GM21717 (cell line): ENCODE measurements around the gene CARMIL1.

ENCODE experiments used
- ATAC-seq: cut with Tn5 transposase; IDR thresholded peaks from one replicate; pipeline ENCODE4 v1.9.1; 2021; ENCODE audit warnings: mild to moderate bottlenecking, moderate library complexity; ENCODE audit not compliant: unreplicated experiment

The CARMIL1 gene

DNA sequence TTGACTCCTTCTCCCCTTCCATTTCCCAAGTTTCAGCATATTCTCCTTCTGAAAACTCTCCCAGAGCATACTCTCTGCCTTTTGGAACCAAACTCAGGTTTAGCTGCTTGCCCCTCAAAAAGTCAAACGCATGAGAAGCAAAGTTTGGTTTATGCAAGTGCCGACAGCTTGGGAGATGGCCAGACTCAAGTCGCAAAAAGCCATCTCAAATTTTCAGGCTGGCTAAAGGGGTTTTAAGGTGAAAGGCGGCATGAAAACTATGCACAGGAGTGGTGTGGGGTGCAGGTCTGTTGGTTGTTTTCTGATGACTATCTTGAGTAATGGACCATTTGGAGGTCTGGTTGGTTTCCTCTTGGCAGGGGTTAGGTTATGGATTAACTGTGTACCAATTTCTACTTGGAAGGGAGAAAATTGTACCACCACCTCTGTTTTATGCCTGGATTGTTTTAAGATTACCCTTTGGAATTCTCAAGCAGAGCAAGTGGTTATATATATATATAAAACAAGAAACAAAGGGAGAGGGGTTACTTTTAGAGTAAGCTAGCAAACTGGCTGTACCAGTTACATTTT, 320.4 kb downstream of the CARMIL1 start:
- no peak for ATAC-seq

DNA sequence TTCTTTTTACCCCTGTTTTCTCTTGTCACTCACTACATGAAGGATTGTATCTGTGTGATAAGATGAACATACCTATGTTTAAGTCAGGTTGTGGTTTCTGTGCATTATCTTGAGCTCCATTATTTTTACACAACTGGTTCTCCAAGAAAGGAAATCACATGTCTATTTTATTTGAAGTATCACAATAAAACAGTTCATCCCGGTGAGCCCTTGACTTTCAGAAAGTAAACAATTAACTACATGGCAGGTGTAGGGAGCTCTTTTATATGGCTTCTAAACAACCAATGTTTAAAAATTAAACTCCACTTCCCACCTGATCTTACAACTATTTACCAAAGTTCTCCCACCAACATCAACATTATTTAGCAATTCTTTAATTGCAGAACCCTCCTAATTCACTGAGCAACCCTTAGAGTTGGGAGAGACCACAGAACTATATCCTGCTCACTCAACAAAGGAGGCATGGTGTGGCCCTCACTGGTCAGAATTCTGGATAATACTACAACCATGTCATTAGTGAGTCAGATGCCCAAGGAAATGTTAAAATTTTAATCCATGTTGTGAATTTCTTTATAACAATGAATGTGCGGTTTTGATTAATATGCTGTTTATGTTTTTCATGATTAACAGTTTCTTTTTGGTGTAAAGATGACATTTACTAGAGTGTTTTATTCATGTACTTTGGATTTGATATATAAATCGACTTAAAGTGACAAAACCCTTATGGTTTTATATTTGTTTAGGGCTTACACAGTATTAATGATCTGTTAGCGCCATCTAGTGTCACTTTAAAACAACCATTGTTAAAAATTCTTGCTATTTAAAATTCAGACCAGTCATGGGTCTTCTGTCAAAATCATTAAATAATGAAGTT, 322.9 kb downstream of the CARMIL1 start:
- no peak for ATAC-seq

DNA sequence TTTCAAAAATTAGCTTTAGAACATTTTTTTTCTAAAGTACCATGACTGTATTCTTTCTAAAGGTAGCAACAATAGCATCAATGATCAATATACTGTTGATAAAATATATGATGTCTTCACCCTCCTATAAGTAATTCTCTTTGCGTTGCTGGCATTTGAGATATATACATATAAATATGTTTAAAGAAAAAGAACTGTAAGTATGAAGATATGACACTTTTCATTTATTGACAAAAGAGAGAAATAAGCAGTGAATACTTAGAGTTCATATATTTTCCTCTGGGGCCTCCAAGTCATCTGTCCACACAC, 323.5 kb downstream of the CARMIL1 start:
- ATAC-seq: no peak

DNA sequence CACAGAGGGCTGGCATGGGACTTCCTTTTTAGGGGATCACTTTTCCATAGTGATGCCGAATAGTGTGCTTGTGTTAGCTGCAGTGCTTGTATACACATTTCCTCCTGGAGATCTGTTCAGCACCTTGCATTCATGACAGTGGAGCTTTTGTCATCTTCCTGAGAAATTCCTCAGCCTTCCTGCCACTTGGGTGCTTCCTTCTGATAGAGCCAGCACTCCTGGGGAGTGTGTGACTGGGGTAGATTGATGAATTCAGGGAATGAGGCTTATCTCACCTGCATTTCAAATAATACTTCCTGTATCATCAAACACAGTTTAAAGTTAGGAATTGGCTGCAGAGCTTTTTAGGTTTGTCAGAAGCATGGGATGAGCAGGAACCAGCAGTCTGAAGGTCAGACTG, 324.1 kb downstream of the CARMIL1 start:
- no peak for ATAC-seq

DNA sequence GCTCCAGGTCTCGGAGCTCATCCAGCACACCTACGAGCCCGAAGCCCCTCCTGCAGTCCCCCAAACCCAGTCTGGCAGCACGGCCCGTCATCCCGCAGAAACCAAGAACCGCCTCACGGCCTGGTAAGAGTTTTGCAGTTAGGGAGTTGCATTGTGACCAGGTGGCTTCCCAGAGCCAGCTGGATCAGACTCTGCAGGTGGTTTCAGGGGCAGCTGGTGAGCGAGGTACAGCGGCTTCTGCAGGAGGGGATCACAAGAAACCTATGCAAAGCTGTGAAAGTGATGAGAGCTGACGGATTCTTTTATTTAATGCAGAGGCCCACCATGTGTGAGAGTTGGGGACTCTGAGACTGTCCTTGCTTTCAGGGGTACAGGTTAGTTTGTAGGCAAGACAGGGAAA, 327.0 kb downstream of the CARMIL1 start:
- ATAC-seq: no peak

DNA sequence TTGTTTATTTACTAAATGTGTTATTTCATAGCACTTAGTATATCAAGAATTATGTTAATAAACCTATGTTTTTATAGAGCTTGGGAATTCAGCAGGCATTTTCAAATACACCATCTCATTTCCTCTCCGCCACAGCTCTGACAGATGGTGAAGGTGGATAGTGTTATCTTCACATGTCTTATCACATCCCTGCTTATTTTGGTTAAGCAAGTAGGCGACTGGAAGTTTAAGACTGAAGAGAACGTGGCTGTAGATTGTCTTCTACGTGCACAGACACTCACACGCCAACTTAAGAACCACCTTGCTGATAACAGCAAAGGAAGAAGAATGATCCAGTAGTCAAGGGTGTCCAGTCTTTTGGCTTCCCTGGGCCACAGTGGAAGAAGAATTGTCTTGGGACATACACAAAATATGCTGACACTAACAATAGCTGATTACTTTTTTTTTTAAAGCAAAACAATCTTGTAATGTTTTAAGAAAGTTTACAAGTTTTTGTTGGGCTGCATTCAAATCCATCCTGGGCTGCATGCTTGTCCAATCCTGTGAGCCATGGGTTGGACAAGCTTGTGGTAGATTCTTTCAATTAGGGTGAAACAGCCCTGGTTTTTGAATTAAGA, 329.5 kb downstream of the CARMIL1 start:
- no peak for ATAC-seq

DNA sequence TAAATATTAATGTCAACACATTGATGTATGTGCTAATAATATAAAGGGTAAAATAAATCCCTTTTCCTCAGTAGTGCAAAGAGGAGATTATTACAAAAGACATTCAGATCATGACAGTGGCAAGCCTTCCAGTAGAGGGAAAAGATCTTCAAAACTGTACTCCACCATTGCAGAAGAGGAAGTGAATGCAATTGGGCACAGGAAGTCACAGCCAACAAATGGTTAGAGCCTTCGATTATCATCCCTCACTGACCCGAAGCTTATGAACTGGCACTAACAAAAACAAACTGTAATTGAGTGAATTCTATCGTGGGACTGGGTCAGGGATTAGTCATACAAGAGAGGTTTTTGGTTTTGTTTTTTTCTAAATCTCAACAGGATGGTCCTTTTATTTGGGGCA, 333.5 kb downstream of the CARMIL1 start:
- ATAC-seq: no peak

DNA sequence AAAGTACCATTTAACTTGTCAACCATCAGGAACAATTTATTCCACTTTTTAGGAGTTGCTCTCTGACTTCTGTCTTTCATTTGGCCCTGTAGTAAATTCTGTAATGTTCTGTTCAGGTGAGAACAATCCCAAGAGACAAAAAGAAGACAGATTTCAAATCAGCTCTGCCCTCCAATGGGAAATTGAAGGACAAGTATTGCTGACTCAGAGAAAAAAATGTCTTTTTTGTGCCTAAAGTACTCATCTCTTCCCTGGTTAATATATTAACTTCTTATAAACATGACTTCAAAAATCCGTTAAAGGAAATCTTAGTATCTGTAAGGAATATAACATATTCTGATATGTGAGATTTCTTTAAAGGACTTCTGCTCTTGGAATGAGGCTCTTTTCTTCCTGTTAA, 334.2 kb downstream of the CARMIL1 start:
- no peak for ATAC-seq

DNA sequence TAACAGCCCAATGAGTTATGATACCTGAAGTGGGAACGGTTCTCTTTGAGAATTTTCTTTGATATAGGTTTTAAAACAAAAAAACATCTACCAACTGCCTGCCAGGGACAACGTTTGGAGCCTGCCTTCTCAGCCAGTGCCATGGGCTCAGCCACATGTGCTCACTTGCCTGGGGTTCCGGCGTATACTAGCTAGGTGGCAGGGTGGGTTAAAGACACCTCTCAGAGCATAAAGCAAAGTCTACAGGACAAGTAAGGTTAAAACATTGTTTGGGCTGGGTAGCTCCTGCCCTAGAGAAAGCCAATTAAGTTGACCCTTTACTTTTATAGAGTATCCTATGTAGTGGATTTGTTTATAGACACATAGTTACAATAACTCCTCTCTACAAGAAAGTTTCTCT, 334.9 kb downstream of the CARMIL1 start:
- ATAC-seq: no peak

DNA sequence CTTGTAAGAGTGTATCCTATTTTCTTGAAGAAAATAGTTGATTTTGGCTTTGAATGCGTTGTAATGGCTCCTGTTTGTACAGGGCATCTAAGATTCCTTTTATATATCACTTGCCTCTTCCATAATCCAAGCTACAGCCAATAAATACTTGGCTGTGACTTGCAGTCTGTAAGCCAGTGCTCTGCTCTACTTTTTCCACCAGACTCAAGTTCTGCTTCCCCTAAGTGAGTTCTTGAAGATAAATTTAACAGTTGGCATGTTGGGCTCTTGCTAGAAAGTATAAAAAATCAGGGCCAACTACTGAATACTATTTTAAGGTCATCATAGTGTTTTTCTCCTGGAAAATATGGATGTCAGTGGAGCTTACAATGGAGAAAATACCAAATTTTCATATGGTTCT, 336.3 kb downstream of the CARMIL1 start:
- no peak for ATAC-seq

DNA sequence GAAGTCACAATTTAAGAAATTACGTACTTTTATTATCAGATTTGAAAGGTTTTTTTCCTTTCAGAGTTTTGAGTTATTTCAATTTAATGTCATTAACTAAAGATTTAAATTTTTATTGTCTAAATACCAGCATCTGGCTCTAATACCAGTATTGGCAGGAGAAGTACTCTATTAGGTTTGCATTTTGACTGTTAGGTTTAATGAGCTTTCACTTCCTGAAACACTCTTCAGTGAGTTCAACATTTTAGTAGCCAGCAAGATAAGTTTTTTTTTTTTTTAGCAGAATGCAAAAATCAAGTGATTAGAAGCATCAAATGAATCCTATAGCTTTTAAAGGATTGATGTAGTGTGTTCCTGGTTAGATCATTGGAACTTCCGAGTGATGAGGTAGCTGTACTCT, 338.8 kb downstream of the CARMIL1 start:
- no peak for ATAC-seq

DNA sequence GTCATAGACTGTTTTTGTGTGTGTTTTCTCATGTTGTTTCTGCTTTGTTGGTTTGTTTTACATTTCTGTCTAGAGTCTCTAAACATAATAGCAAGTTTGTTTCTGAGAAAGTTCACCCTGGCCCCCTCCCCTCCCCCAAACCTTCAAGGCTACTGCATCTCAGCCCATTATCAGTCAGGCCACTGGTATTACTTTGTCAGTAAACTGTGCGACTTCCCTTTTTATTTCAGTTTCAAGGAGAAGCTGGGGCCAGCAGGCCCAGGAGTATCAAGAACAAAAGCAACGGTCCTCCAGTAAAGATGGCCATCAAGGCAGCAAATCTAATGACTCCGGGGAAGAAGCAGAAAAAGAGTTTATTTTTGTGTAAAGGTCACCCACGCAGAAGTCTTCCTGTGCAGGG, 340.0 kb downstream of the CARMIL1 start:
- ATAC-seq: no peak

DNA sequence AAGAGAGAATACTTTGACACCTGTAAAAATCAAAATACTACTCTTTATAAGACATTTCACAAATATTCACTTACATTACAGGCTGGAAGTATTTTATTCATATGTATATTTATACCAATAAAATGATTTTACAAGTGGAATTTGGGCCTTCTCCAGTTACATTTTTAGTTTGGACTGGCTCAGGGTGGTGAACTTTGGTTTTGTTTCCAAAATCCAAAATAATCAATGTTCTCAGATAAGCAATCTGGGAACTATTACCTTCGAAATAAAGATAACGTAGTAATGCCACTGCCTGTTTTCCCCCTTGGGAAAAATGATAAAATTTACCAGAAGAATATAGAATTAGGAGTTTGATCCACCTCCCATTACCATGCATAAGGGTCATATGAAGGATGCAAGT, 341.2 kb downstream of the CARMIL1 start:
- no peak for ATAC-seq

DNA sequence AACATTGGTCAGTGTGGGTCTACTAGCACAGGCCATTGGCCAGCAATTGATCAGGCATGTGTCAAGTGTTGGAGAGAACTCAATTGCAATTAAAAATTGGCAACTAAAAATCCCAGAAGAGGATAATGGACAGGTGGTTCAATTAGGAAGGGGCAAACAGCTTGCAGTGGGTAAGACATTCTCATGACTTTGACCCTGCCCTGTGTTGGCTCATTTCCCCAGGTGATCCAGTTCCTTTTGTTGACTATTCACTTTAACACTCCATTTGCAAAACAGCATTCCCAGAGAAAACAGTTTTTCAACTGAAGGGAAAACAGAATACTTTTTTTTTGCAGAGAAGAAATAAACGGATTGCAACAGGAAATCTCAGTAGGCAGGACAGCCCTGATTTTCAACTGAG, 343.9 kb downstream of the CARMIL1 start:
- ATAC-seq: no peak

DNA sequence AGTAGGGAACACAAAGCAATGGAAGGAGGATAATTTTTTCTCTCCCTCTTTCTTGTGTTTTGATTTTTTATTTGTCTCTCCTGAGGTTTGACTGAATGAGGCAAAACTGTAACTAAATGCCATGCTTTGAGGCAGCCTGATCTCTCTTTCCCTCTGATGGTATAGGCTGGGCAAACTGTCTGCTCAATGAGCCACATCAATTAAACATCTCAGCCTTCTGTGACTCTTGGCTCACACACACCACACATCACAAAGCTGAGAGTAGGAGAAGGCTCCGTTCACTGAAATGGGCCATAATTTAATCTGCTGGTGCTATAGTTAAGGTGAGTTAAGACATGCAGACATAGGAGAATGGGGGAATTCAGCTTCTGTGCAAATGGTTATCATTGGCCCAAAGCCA, 344.7 kb downstream of the CARMIL1 start:
- no peak for ATAC-seq

DNA sequence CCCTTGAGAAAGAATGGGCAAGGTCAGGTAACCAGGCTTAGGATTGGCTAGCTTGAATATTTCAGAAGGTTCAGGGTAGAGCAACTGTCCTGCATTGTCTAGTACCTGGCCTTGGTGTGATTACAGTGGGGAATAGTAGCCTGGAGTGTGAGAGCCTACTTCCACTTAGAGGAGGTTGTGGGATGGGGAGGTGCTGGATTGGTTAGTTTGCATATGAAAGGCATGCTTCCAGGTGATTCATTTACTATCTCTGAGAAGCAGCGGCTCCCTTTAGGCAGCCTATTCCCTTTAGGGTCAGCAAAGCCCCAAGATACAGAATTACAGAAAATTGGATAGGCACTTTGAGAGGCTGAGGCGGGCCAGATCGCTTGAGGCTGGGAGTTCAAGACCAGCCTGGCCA, 347.8 kb downstream of the CARMIL1 start:
- no peak for ATAC-seq

DNA sequence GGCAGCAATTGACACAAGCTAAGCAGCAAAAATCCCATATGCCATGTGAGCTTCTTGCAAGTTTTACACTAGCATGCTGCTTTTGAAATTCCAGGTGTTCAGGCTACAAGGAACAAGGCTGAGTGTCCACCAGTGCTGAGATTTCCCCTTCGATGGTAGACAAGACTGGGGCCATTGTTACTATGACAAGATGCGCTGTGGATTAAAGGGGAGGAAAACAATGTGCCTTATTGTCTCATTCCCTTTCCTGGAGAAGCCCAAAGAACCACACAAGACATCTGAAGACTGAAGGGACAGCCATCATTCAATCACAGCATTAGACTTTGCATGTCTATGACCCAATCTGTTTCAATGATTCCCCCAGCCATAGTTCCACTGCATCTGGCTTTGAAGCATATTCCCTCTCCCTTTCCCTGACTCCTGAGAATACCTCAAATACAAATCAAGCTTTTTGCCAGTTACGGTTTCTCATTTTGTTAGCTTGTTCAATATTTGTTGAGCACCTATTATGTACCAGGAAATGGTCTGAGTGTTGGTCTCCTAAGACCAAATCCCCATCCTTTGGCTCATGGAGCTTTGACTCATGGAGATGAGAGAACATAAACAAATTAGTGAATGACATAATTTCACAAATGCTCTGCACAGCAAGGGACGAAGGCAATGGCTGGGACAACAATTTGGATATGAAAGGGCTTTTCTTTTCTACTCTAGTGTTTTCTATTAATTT, 349.5 kb downstream of the CARMIL1 start:
- no peak for ATAC-seq

DNA sequence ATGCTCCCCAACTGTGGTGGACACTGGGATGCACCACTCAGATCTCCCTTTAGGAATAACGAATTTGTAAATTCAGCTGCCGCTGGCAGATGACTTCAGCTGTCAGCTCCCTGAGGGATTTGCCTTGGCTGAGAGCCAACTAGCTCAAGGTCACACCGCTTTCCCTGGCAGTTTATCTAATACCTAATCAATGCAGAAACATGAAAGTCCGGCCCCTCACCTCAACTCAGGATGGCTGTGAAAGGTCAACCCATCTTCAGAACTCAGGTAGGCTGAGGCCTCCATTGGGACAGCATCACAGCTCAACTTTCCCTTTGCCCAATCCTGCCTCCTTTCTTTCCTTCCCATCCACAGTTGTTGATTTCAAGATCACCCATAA, 350.0 kb downstream of the CARMIL1 start:
- ATAC-seq: no peak

DNA sequence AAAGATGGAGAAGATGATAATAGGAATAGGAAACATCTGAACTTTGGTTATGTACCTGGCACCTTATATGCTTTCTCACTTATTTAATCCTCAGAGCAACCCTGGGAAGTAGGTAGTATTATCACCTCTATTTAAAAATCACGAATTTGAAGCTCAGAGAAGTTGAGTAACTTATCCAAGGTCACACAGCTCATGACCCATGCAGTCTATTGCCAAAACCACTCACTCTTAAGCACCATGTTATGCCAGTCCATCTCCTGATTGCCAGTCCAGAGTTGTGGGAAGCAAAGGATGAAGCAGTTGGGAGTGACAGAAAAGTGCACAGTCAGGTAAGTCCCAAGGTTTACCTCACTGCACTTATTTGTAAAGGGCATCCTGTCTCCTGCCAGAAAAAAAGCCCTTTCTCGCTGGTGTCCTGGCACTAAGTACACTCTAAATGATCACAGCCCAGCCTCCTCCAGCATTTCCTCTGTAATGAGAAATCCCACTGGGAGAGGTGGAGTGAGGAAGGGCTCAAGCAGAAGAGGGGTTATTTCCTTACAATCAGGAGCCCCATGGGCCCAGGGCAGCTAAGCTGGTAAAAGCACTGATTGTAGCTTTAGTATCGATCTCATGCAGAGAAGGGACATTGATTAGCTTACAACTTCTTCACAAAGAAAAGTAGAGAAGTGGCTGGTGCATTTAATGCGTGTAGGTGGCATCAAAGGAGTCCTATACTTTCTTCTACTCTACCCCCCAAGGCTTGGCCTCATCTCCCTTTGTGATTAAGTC, 351.5 kb downstream of the CARMIL1 start:
- ATAC-seq: no peak

DNA sequence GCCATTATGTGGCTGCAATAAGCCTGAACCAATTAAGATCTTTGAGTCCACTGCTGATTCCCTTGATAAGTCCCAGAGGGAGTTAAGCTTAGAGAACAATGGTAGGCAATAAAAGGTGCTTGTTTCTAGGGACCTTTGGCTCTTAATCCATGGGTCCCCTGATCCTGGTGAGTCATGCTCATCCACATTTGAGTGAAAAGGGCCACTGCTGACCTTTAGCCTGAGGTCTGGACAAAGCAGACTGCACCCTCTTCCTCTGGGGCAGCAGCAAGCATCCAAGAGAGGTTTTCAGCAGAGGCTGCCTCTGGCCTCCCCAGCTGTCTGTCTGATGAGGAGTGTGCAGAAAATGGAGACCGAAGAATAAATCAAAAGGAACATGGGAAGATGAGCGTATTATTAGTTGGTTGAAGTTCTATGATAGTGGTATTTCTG, 356.7 kb downstream of the CARMIL1 start:
- no peak for ATAC-seq

DNA sequence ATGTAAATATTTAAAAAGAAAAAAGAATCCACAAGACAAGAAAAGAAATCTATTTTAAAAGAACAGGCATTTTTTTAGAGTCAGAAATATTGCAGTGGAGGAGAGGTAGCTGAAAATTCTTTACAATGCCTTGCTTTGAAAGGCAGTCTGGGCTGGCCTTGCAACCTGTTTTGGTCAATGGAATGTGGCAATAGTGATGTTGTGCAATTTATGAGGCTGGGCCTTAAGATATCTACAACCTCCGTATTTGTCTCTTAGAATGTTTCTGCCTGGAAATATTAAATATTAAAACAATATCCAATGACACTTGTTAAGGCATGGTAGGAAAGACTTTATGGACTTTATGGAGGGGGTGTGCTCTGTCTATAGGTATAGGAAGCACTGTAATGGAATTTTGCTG, 358.0 kb downstream of the CARMIL1 start:
- ATAC-seq: no peak
